ENCODE results near the gene FOXD4.
"Not testable (repeated sequence)": the region's sequence is repeated elsewhere in the genome, so short reads cannot be mapped to it uniquely, and the experiment has no call there.

FOXD4 gene

GRCh38 chr9:93909-94308 is 24.3 kb downstream of the FOXD4 start:
- DNase-seq (ENCODE audit: low spot score) = not testable (repeated sequence)

GRCh38 chr9:90851-91250 is 27.4 kb downstream of the FOXD4 start:
- DNase-seq (ENCODE audit: low spot score) = not testable (repeated sequence)

- DNase-seq (ENCODE audit: low spot score) = peak; percentile 11
Observed at GRCh38 chr9:88396-89037, 29.7 kb downstream of the FOXD4 start.

GRCh38 chr9:87860-88259 is 30.4 kb downstream of the FOXD4 start:
- DNase-seq (ENCODE audit: low spot score) = not testable (repeated sequence)

- DNase-seq (ENCODE audit: low spot score) = not testable (repeated sequence)
Observed at GRCh38 chr9:87105-87504, 31.1 kb downstream of the FOXD4 start.

GRCh38 chr9:86697-87096 is 31.5 kb downstream of the FOXD4 start:
- not testable (repeated sequence) for DNase-seq (ENCODE audit: low spot score)

GRCh38 chr9:82932-83689 is 35.1 kb downstream of the FOXD4 start:
- DNase-seq (ENCODE audit: low spot score) = not testable (repeated sequence)

- DNase-seq (ENCODE audit: low spot score) = not testable (repeated sequence)
Observed at GRCh38 chr9:78333-78732, 39.9 kb downstream of the FOXD4 start.

- not testable (repeated sequence) for DNase-seq (ENCODE audit: low spot score)
Observed at GRCh38 chr9:76389-76788, 41.8 kb downstream of the FOXD4 start.

GRCh38 chr9:73900-74525 is 44.2 kb downstream of the FOXD4 start:
- DNase-seq (ENCODE audit: low spot score) = not testable (repeated sequence)

- not testable (repeated sequence) for DNase-seq (ENCODE audit: low spot score)
Observed at GRCh38 chr9:73076-73899, 44.9 kb downstream of the FOXD4 start.
